ENCODE measurements around the gene ARFGAP3.

- TF ChIP-seq CTCF (IDR thresholded peaks at IDR 0.05 in 4 of 5, conservative IDR thresholded peaks at IDR 0.05 in 1 of 5): no peak
- no peak for TF ChIP-seq POLR2A (IDR thresholded peaks at IDR 0.05)
These were observed 109.2 kb downstream of the ARFGAP3 start for GRCh38 chr22:42747701-42748513.
